HG03575 (cell line): ENCODE data around the gene PCDHGB2.
"Not testable (repeated sequence)": the region's sequence is repeated elsewhere in the genome, so short reads cannot be mapped to it uniquely, and the experiment has no call there.

Experiments used
- ATAC-seq: cut with Tn5 transposase; IDR thresholded peaks from one replicate; pipeline ENCODE4 v1.9.1; 2021; ENCODE audit not compliant: unreplicated experiment, insufficient number of reproducible peaks, low FRiP score; ENCODE audit errors: extremely low read depth

The PCDHGB2 gene

DNA sequence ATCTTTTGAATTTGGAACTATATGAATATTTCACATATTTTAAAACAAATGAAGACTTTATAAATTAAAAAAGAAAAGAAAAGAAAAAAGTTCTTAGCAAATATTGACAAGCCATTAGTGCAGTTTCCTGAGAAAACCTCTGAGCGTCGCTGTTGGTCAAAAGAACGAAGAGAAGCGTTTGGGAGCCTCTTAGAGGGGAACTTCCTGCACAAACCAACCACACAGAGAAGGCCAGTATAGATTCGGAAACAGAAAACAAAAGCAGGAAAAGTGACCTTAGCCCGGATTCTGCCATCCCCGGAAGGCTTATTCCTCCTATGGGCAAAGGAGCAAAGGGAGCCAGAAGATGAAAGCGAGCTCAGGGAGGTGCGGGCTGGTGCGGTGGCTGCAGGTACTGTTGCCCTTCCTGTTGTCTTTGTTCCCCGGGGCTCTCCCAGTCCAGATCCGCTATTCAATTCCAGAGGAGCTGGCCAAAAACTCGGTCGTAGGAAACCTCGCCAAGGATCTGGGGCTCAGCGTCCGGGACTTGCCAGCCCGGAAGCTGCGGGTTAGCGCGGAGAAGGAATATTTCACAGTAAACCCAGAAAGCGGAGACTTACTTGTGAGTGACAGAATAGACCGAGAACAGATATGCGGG, at the start of gene PCDHGB2:
Gene PCDHGB2 (plus strand): TSS at position 205 of the 637 bp plus-strand sequence. CDS start 142 bp downstream, at position 347.
- ATAC-seq = no peak

GRCh38 chr5:141313711-141314110, 46.1 kb upstream of the PCDHGB2 start:
- no peak for ATAC-seq

DNA sequence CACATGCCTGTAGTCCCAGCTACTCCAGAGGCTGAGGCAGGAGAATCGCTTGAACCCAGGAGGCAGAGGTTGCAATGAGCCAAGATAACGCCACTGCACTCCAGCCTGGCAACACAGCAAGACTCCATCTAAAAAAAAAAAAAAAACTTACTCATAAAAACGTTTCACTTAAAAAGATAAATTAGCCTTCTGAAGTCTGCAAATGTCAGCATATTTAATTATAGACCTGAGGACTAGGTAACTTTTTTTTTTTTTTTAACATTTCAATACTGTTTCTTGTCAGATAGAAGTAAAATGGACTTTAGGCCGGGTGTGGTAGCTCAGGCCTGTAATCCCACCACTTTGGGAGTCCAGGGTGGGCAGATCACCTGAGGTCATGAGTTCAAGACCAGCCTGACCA, 42.8 kb upstream of the PCDHGB2 start:
- not testable (repeated sequence) for ATAC-seq

DNA sequence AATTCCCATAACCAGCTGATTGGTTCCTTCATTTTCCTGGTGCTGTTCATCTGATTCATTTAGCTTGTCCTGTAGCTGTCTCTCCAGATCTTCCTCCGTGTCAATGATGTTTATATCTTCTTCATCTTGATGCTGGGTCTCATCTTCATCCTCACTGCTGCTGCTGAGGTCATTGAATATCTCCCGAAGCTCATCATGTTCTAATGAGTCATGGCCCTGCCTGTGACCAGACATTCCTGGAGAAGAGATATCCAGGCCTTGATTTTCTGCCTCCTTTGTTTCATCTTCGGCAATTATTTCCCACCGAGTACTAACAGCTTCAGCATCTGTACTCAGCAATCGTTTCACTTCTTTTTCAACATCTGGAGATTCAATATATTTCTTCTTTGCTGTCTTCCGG, 40.6 kb upstream of the PCDHGB2 start:
- no peak for ATAC-seq

DNA sequence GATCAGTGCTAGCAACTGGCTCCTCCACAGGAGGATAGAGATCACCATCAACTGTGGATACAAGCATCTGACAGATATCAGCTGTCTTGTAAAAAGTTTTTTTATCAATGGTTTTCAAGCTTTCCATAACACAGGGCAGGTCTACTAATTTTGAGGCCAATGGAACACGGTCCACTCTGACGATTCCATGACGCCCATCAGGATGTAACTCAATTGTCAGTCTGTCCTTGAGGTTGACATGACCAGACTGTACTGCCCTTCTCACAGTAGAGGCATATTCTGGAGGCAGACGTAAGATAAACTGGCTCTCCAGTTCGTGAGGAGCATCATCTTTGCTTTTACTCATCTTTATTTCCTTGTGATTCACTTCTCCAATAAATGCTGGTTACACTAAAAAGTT, 40.1 kb upstream of the PCDHGB2 start:
- no peak for ATAC-seq

DNA sequence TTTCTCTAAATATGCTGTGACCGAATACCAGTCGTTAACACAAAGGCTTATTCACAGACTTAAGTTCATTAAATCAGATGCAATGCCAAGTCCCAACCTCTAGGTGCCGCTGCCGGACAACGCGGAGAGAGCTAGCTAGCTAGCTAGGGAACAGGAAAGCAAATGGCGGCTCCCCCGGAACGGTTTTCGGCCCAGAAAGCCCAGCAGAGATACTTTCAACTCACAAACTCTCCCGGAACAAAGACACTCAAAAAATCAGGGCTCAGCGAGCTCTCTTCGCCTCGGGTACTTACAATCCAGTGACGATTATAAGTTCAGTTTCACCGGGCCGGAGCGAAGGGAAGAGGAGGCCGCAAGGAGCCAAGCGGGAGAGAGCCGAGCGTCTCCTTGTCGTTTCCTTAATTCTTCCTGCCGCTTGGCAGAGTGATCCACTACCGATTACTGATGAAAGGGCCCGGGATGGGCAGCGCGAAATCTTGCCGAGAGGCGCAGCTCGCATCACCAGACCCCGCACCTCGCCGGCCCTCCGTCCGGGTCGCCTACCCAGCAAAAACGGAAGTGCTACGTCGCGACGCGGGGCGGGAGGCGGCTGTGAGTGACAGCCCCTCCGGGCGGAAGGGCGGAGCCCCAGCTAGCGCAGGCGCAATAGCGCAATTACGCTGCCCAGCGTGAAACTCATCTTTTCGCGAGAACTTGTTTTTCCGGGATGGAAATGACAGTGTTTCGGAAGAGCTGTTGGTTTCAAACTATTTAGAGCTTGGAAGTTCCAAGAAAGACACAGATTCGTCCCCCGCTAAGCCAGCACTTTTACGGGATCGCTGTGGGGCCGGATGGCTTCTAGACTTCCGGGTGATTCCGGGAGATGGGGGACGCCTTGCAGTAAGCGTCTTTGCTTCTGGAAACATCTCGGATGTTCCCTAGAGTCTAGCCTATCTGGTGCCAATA, 39.3 kb upstream of the PCDHGB2 start, which contains the start of gene TAF7:
Gene TAF7 (minus strand): TSS at position 560 of the 945 bp plus-strand sequence. CDS start 740 bp downstream, outside the sequence.
- peak; percentile 87 for ATAC-seq

- ATAC-seq = no peak
Measured at GRCh38 chr5:141322261-141322660, 37.5 kb upstream of the PCDHGB2 start.

- peak; percentile 66 for ATAC-seq
Measured at GRCh38 chr5:141326088-141326854, 33.5 kb upstream of the PCDHGB2 start.

DNA sequence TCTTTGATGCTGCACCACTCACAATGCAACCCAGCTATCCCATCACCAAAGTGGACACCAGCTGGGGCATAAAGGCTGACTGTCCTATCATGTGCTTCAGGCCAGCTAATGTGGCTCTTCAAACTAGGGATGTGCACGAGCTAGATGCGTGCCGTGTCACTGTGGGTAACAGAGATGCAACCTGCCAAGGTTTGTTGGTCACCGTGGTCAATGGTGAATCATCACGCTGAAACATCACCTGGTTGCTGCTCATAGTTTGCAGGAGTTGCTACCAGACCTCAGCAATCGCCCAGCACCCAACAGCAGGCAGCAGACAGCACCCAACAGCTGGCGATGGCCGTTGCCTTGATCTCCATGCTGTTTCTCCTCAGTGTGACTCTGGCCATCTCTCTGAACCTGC, 31.6 kb upstream of the PCDHGB2 start:
- no peak for ATAC-seq

DNA sequence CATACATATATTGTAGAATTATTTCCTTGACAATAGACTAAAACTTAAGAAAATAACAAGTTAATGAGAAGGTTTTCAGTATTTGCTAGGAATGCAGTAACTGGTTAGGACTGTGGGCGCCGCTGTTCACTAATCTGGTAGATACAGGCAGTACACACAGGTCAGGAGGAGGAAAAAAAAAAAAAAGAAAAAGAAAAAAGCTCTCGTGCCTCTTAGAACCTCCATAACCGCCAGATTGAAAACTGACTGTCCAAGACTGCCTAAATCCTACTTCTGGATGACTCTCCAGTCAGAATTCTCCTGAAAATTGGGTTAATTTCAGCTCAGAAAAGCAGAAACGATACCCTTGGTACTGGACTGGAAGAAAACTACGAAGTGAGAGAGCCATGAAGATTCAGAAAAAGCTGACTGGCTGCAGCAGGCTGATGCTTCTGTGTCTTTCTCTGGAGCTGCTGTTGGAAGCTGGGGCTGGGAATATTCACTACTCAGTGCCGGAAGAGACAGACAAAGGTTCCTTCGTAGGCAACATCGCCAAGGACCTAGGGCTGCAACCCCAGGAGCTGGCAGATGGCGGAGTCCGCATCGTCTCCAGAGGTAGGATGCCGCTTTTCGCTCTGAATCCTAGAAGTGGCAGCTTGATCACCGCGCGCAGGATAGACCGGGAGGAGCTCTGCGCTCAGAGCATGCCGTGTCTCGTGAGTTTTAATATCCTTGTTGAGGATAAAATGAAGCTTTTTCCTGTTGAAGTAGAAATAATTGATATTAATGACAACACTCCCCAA, 29.3 kb upstream of the PCDHGB2 start, which contains the start of gene PCDHGA1:
Gene PCDHGA1 (plus strand): TSS at position 216 of the 782 bp plus-strand sequence.
- ATAC-seq = no peak

DNA sequence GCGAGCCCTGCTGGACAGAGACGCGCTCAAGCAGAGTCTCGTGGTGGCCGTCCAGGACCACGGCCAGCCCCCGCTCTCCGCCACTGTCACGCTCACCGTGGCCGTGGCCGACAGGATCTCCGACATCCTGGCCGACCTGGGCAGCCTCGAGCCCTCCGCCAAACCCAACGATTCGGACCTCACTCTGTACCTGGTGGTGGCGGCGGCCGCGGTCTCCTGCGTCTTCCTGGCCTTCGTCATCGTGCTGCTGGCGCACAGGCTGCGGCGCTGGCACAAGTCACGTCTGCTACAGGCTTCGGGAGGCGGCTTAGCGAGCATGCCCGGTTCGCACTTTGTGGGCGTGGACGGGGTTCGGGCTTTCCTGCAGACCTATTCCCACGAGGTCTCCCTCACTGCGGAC, 27.2 kb upstream of the PCDHGB2 start:
- ATAC-seq = not testable (repeated sequence)

- ATAC-seq = no peak
Measured at GRCh38 chr5:141338538-141339306, 21.1 kb upstream of the PCDHGB2 start, which contains the start of gene PCDHGA2. Gene PCDHGA2, plus strand, starts transcription at chr5:141338760.

GRCh38 chr5:141340781-141341354, 18.9 kb upstream of the PCDHGB2 start:
- not testable (repeated sequence) for ATAC-seq

GRCh38 chr5:141342773-141343172, 17.0 kb upstream of the PCDHGB2 start:
- ATAC-seq = no peak

GRCh38 chr5:141343242-141343952, 16.4 kb upstream of the PCDHGB2 start, which contains the start of gene PCDHGA3:
Gene PCDHGA3, plus strand, starts transcription at chr5:141343829. Its CDS starts 205 bp downstream, at chr5:141344034.
- no peak for ATAC-seq

DNA sequence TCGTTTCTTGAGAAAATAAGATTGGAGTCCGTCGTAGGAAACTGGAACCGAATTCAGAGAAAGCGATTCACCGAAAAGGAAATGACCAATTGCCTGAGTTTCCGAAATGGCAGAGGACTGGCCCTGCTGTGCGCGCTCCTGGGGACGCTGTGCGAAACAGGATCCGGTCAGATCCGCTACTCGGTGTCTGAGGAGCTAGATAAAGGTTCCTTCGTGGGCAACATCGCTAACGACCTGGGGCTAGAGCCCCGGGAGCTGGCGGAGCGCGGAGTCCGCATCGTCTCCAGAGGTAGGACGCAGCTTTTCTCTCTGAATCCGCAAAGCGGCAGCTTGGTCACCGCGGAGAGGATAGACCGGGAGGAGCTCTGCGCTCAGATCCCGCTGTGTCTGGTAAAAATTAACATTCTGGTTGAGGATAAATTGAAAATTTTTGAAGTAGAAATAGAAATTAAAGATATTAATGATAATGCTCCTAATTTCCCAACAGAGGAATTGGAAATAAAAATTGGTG, 15.8 kb upstream of the PCDHGB2 start:
- ATAC-seq = no peak
